Stimulated activated CD8-positive, alpha-beta memory T cell treated with anti-CD3 and anti-CD28 coated beads, Interleukin-4, amount 100 ng/mL, for 4 hours (primary cell): ENCODE measurements around the gene CASZ1.

Experiments used
- DNase-seq, 2 donors: peaks; one replicate each; pipeline ENCODE4 v3.0.0-alpha.2; 2020; ENCODE audit warnings: low read depth in 2 of 2, low spot score in 1 of 2

The CASZ1 gene

GRCh38 chr1:10671622-10672342 is 124.7 kb downstream of the CASZ1 start:
- no peak for DNase-seq

- DNase-seq: no peak
Observed at GRCh38 chr1:10671090-10671489, 125.4 kb downstream of the CASZ1 start.

- DNase-seq: no peak
Observed at GRCh38 chr1:10670190-10670589, 126.3 kb downstream of the CASZ1 start.

- DNase-seq: no peak
Observed at GRCh38 chr1:10669570-10669969, 126.9 kb downstream of the CASZ1 start.

GRCh38 chr1:10667861-10668761 is 128.3 kb downstream of the CASZ1 start:
- no peak for DNase-seq

GRCh38 chr1:10665930-10666850 is 130.3 kb downstream of the CASZ1 start:
- no peak for DNase-seq

GRCh38 chr1:10665226-10665625 is 131.2 kb downstream of the CASZ1 start:
- no peak for DNase-seq

- no peak for DNase-seq
Observed at GRCh38 chr1:10664251-10664650, 132.2 kb downstream of the CASZ1 start.

GRCh38 chr1:10663678-10664035 is 132.8 kb downstream of the CASZ1 start:
- DNase-seq: no peak

GRCh38 chr1:10662824-10663677 is 133.4 kb downstream of the CASZ1 start:
- no peak for DNase-seq

- DNase-seq: no peak
Observed at GRCh38 chr1:10662090-10662688, 134.3 kb downstream of the CASZ1 start.

GRCh38 chr1:10661453-10661852 is 135.0 kb downstream of the CASZ1 start:
- DNase-seq: no peak

GRCh38 chr1:10659646-10660540 is 136.6 kb downstream of the CASZ1 start:
- no peak for DNase-seq

GRCh38 chr1:10659218-10659617 is 137.2 kb downstream of the CASZ1 start:
- DNase-seq: no peak

GRCh38 chr1:10658396-10659066 is 137.9 kb downstream of the CASZ1 start:
- no peak for DNase-seq

- DNase-seq: no peak
Observed at GRCh38 chr1:10657088-10657847, 139.2 kb downstream of the CASZ1 start.

- no peak for DNase-seq
Observed at GRCh38 chr1:10656431-10656830, 140.0 kb downstream of the CASZ1 start.

- DNase-seq: no peak
Observed at GRCh38 chr1:10655002-10655401, 141.4 kb downstream of the CASZ1 start.
